ENCODE results near the gene HBG1.

DNA sequence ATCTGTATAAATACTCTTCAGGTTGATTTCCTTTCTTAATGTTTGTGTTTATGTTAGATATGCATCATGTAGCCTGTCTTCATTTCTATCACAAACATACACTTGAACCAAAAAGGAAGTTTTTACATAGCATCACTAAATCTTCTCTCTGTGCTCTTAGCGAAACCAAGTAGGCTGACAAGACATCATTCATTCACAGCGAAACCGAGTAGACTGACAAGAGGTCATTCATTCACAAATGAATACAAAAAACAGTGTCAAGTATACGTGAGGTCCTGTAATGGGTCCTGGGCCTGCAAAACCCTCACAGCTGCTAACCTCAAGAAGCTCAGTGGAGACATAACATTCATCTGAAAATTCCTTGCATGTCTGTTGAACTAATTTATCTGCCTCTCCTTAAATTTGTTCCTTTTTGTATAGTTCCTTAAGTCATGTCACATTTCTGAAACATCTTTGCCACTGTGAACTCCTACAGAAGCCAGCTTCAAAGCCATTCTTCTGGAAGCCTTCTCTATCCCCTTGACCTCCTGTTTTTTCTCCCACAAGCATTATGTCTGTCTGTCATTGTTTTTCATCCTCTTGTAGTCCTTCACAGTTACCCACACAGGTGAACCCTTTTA, 29.9 kb upstream of the HBG1 start:
- TF ChIP-seq, protein P1, sequence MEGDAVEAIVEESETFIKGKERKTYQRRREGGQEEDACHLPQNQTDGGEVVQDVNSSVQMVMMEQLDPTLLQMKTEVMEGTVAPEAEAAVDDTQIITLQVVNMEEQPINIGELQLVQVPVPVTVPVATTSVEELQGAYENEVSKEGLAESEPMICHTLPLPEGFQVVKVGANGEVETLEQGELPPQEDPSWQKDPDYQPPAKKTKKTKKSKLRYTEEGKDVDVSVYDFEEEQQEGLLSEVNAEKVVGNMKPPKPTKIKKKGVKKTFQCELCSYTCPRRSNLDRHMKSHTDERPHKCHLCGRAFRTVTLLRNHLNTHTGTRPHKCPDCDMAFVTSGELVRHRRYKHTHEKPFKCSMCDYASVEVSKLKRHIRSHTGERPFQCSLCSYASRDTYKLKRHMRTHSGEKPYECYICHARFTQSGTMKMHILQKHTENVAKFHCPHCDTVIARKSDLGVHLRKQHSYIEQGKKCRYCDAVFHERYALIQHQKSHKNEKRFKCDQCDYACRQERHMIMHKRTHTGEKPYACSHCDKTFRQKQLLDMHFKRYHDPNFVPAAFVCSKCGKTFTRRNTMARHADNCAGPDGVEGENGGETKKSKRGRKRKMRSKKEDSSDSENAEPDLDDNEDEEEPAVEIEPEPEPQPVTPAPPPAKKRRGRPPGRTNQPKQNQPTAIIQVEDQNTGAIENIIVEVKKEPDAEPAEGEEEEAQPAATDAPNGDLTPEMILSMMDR (IDR thresholded peaks at IDR 0.05) = no peak
- TF ChIP-seq POLR2A (IDR thresholded peaks at IDR 0.05) = no peak
- no peak for TF ChIP-seq EP300 (IDR thresholded peaks at IDR 0.05)
- no peak for TF ChIP-seq POLR2AphosphoS5 (IDR thresholded peaks at IDR 0.05)

Measured in suprapubic skin (tissue), 4 donors.